SU-DHL-6 (cell line): ENCODE data around the gene ARCN1.

Source experiments
- H2AFZ ChIP-seq: fragments of 200-600 bp; sonication (generic); 2 replicates; pipeline ENCODE4 v1.6.1; 2014; ENCODE audit warnings: low read depth, mild to moderate bottlenecking, moderate library complexity, mixed read lengths, antibody characterized with exemption, low read length; ENCODE audit not compliant: severe bottlenecking
- H3F3A ChIP-seq: fragments of 200-600 bp; shearing (Covaris generic); 2 replicates; pipeline ENCODE4 v1.6.0; 2016; ENCODE audit warnings: antibody characterized with exemption, mild to moderate bottlenecking; ENCODE audit not compliant: insufficient read depth
- H3K27ac ChIP-seq: fragments of 200-600 bp; sonication (generic); 2 replicates; pipeline ENCODE4 v1.5.1; 2016; ENCODE audit warnings: low read depth, mild to moderate bottlenecking, low read length, moderate library complexity, mixed read lengths
- H3K27me3 ChIP-seq: fragments of 200-600 bp; sonication (generic), shearing (Covaris generic); 2 replicates; pipeline ENCODE4 v1.6.0; 2014; ENCODE audit warnings: mild to moderate bottlenecking, low read length
- H3K36me3 ChIP-seq: fragments of 200-600 bp; sonication (generic); 2 replicates; pipeline ENCODE4 v1.6.1; 2014; ENCODE audit warnings: mild to moderate bottlenecking, low read length, mixed read lengths
- H3K4me2 ChIP-seq: fragments of 300-600, 200-600 bp; shearing (Covaris generic), sonication (generic); 2 replicates; pipeline ENCODE4 v1.6.0; 2014; ENCODE audit warnings: low read length, low read depth, mild to moderate bottlenecking; ENCODE audit not compliant: poor library complexity, severe bottlenecking
- H3K4me3 ChIP-seq: fragments of 200-600 bp; sonication (generic); 2 replicates; pipeline ENCODE4 v1.5.1; 2014; ENCODE audit warnings: antibody characterized with exemption, low read length, mild to moderate bottlenecking, mixed read lengths; ENCODE audit not compliant: insufficient read depth, poor library complexity, severe bottlenecking
- H3K79me2 ChIP-seq: fragments of 200-600 bp; sonication (generic); 2 replicates; pipeline ENCODE4 v1.6.1; 2014; ENCODE audit warnings: mild to moderate bottlenecking, low read length, moderate library complexity; ENCODE audit not compliant: insufficient read depth
- H3K9ac ChIP-seq: fragments of 200-600 bp; sonication (generic); 2 replicates; pipeline ENCODE4 v1.7.0; 2014; ENCODE audit warnings: mild to moderate bottlenecking, low read length
- H3K9me2 ChIP-seq: fragments of 200-600 bp; sonication (generic); replicated peaks from 2 replicates; pipeline ENCODE4 v1.6.1; 2014; ENCODE audit warnings: low read length; ENCODE audit not compliant: insufficient read depth
- H3K9me3 ChIP-seq: fragments of 200-600 bp; sonication (generic); 2 replicates; pipeline ENCODE4 v1.6.1; 2014; ENCODE audit warnings: low read length, mixed read lengths; ENCODE audit not compliant: insufficient read depth
- H4K20me1 ChIP-seq: fragments of 200-600 bp; sonication (generic); 2 replicates; pipeline ENCODE4 v1.6.1; 2014; ENCODE audit warnings: low read depth, mild to moderate bottlenecking, antibody characterized with exemption, low read length, moderate library complexity, mixed read lengths
- CTCF ChIP-seq: fragments of 200-600 bp; sonication (generic); IDR thresholded peaks from one replicate; pipeline ENCODE4 v1.5.1; 2017; ENCODE audit warnings: antibody characterized with exemption, mild to moderate bottlenecking, low read length, moderate library complexity; ENCODE audit not compliant: insufficient read depth, poor library complexity, severe bottlenecking
- EZH2phosphoT487 ChIP-seq: fragments of 200-600 bp; sonication (generic), shearing (Covaris generic); conservative IDR thresholded peaks from 2 replicates; pipeline ENCODE4 v1.6.1; 2018; ENCODE audit warnings: mild to moderate bottlenecking, antibody characterized with exemption, low read length, moderate library complexity, mixed read lengths

ARCN1 gene

GRCh38 chr11:118618991-118619375, 46.8 kb downstream of the ARCN1 start:
- Histone ChIP-seq H3K27ac (no peak overlapping the region), H3K9ac (no peak overlapping the region)
- TF ChIP-seq CTCF (no peak), EZH2phosphoT487 (no peak)

GRCh38 chr11:118619444-118620197, 47.4 kb downstream of the ARCN1 start:
- Histone ChIP-seq H3K79me2 (no peaks in the 10 kb centered on the region), H3K9ac (no peak overlapping the region), H3K9me3 (no peaks in the 10 kb centered on the region), H3K9me2 (no peaks in the 10 kb centered on the region), H3K27ac (no peak overlapping the region), H3K4me3 (no peak overlapping the region), H2AFZ (no peak overlapping the region), H3F3A (no peaks in the 10 kb centered on the region), H3K36me3 (no peaks in the 10 kb centered on the region), H3K4me2 (no peak overlapping the region), H4K20me1 (no peaks in the 10 kb centered on the region), H3K27me3 (no peaks in the 10 kb centered on the region)
- TF ChIP-seq EZH2phosphoT487 (no peak), CTCF (no peak)

More at GRCh38 chr11:118618991-118619375, 46.8 kb downstream of the ARCN1 start:
- Histone ChIP-seq H2AFZ (no peak overlapping the region), H3K4me3 (no peak overlapping the region), H3F3A (no peaks in the 10 kb centered on the region), H3K27me3 (no peaks in the 10 kb centered on the region), H3K79me2 (no peaks in the 10 kb centered on the region), H3K9me3 (no peaks in the 10 kb centered on the region), H4K20me1 (no peaks in the 10 kb centered on the region), H3K4me2 (no peak overlapping the region), H3K36me3 (no peaks in the 10 kb centered on the region), H3K9me2 (no peaks in the 10 kb centered on the region)

GRCh38 chr11:118620529-118621070, 48.4 kb downstream of the ARCN1 start:
- H3K9me2 ChIP-seq, result no peaks in the 10 kb centered on the region
- H3K4me2 ChIP-seq, result no peak overlapping the region
- H2AFZ ChIP-seq, result no peak overlapping the region
- no peak overlapping the region for H3K9ac ChIP-seq
- no peak overlapping the region for H3K27ac ChIP-seq
- H3K9me3 ChIP-seq, result no peaks in the 10 kb centered on the region
- no peaks in the 10 kb centered on the region for H3F3A ChIP-seq
- TF ChIP-seq EZH2phosphoT487 (no peak), CTCF (no peak)
- no peaks in the 10 kb centered on the region for H3K79me2 ChIP-seq
- H3K4me3 ChIP-seq, result no peak overlapping the region
- H3K36me3 ChIP-seq, result no peaks in the 10 kb centered on the region
- H4K20me1 ChIP-seq, result no peaks in the 10 kb centered on the region
- H3K27me3 ChIP-seq, result no peaks in the 10 kb centered on the region
